RWPE2 (cell line): Measurements from ENCODE around the gene IRF2BP1.

Experiments
- ATAC-seq: fragments of 200-7000 bp; cut with Tn5 transposase; 3 replicates; pipeline ENCODE4 v1.9.1; 2021; ENCODE audit warnings: low read depth
- DNase-seq: peaks from one replicate; pipeline ENCODE4 v3.0.0-alpha.2; 2020; ENCODE audit warnings: low spot score
- H3K27ac ChIP-seq: fragments of 450-650 bp; 2 replicates; pipeline ENCODE4 v1.5.1; 2017; ENCODE audit warnings: mild to moderate bottlenecking; ENCODE audit not compliant: poor library complexity, severe bottlenecking
- H3K27me3 ChIP-seq: fragments of 250-450 bp; sonication (Bioruptor Pico); 2 replicates; pipeline ENCODE4 v1.5.1; 2021; ENCODE audit warnings: mild to moderate bottlenecking, moderate library complexity; ENCODE audit not compliant: insufficient read depth, poor library complexity, severe bottlenecking
- H3K36me3 ChIP-seq: fragments of 250-450 bp; sonication (Bioruptor Pico); 2 replicates; pipeline ENCODE4 v1.5.1; 2020; ENCODE audit warnings: low read depth, mild to moderate bottlenecking, moderate library complexity
- H3K4me1 ChIP-seq: fragments of 250-450 bp; sonication (Bioruptor Pico); 2 replicates; pipeline ENCODE4 v1.5.1; 2021; ENCODE audit warnings: mild to moderate bottlenecking, moderate library complexity; ENCODE audit not compliant: insufficient read depth, poor library complexity, severe bottlenecking
- H3K4me3 ChIP-seq: fragments of 250-450 bp; sonication (Bioruptor Pico); 2 replicates; pipeline ENCODE4 v1.5.1; 2021; ENCODE audit warnings: mild to moderate bottlenecking, moderate library complexity; ENCODE audit not compliant: severe bottlenecking
- H3K9me3 ChIP-seq: fragments of 250-450 bp; sonication (Bioruptor Pico); 2 replicates; pipeline ENCODE4 v1.5.1; 2021; ENCODE audit warnings: mild to moderate bottlenecking, moderate library complexity; ENCODE audit not compliant: severe bottlenecking
- TF ChIP-seq, protein P1 (sequence below): fragments of 450-650 bp; IDR thresholded peaks from one replicate; pipeline ENCODE4 v1.5.1; 2017; ENCODE audit warnings: mild to moderate bottlenecking, moderate library complexity; ENCODE audit not compliant: poor library complexity, severe bottlenecking

Gene IRF2BP1

DNA sequence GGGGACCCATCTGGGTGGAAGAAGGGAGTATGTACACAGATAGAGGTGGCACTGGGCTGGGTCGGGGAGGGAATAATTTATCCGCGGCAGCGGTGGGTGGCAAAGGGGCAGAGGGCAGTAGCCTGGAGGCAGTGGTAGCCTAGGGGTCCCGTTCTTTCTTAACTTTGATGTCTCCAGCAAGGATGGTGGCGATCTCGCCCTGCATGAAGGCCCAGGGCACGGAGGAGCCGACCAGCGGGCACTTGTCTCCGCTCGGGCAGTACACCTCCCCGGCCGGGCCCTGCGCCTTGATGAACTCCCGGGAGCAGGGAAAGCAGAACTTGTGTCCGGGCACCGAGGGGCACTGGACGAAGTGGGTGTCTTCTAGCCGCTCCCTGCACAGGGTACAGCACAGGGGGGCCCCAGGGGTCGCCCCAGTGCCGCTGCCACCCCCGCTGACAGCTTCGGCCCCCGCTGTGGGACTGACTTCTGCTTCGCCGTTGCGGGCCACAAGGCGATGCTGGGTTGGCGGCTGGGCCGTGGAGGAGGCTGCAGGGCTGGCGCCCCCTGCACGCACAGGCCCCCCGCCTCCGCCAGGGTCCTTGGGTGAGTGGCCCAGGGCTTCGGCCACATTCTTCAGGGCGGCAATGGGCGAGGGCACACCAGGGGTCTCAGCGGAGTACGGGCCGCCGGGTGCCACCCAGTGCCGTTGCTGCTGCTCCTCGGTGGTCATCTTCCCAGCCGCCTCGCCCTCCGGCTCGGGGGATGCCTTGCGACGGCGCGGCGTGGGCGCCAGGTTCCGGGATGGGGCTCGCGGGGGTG is 1.9 kb downstream of the IRF2BP1 start:
- DNase-seq: no peak
- H3K9me3 ChIP-seq: no peaks in the 10 kb centered on the region
- H3K4me1 ChIP-seq: peaks cover 6% of the 10 kb centered on the region
- no peak for ATAC-seq
- peaks cover 4% of the 10 kb centered on the region for H3K36me3 ChIP-seq
- H3K27ac ChIP-seq: no peak overlapping the region
- no peak overlapping the region for H3K4me3 ChIP-seq
- no peaks in the 10 kb centered on the region for H3K27me3 ChIP-seq
- TF ChIP-seq, protein P1, sequence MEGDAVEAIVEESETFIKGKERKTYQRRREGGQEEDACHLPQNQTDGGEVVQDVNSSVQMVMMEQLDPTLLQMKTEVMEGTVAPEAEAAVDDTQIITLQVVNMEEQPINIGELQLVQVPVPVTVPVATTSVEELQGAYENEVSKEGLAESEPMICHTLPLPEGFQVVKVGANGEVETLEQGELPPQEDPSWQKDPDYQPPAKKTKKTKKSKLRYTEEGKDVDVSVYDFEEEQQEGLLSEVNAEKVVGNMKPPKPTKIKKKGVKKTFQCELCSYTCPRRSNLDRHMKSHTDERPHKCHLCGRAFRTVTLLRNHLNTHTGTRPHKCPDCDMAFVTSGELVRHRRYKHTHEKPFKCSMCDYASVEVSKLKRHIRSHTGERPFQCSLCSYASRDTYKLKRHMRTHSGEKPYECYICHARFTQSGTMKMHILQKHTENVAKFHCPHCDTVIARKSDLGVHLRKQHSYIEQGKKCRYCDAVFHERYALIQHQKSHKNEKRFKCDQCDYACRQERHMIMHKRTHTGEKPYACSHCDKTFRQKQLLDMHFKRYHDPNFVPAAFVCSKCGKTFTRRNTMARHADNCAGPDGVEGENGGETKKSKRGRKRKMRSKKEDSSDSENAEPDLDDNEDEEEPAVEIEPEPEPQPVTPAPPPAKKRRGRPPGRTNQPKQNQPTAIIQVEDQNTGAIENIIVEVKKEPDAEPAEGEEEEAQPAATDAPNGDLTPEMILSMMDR: no peak

DNA sequence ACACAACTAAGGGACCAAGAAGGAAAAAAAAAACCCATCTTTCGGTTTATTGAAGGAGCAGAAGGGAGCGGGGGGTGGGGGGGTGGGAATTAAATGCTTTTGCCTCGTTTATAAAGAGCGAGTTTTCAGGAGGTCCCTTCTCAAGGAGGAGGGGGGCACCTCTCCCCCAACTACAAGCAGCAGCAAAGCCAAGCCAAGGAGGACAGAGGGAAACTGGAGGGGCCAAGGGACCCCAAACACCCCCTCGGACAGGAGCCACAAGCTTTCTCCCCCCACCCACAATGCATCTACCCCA is 2.4 kb downstream of the IRF2BP1 start:
- H3K27ac ChIP-seq: no peak overlapping the region
- H3K4me3 ChIP-seq: no peak overlapping the region
- H3K36me3 ChIP-seq: peaks cover 4% of the 10 kb centered on the region
- no peaks in the 10 kb centered on the region for H3K27me3 ChIP-seq
- H3K9me3 ChIP-seq: no peaks in the 10 kb centered on the region
- no peak for DNase-seq
- H3K4me1 ChIP-seq: peaks cover 6% of the 10 kb centered on the region
- ATAC-seq: no peak
- TF ChIP-seq, protein P1: peak; percentile 72

DNA sequence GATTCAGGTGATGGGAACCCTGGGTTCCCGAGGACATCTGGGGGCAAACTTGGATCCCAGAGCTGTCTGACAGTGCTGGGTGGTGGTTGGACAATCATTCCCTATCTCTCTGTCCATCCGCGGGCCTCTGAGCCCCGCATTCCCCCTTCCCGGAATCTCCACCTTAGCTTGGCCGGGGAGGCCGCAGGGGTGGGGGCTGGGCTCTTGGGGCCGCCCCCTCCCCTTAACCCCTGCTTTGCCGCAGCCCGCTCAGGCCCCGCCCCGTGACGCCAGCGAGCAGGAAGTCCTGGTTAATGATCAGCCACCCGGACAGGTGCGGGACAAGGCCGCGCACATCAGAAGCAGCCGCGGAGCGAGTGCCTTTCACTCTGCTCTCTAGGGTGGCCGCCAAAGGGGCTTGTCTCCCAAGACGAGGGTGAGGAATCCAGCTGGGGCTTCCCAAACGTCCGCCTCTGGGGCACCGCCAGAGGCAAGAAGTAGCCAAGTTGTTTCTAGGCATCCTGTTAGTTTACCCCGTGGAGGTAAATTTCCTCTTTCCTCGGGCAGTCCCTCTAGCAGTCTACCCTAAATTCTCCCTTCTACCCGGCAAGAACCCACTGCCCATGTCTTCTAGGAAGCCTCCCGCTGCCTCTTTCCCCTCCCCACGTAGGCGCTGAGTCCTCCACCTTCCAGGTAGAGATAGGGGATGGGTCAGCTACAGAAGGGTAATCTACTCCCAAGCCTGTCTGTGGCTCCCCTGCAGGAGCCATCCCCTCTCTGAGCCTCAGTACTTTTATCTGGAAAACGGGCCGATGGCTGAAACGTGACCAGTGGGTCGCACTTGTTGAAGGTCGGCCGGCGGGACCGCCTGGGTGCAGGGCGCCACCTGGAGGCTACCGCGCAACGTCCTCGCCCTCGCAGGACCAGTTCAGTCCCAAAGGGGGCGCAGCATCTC is 3.0 kb downstream of the IRF2BP1 start:
- TF ChIP-seq, protein P1: peak; percentile 96
- ATAC-seq (no peak), DNase-seq (no peak)
- Histone ChIP-seq H3K4me3 (peak overlapping the region; percentile 9), H3K9me3 (no peaks in the 10 kb centered on the region), H3K36me3 (peaks cover 4% of the 10 kb centered on the region), H3K4me1 (peaks cover 6% of the 10 kb centered on the region), H3K27ac (no peak overlapping the region), H3K27me3 (no peaks in the 10 kb centered on the region)

DNA sequence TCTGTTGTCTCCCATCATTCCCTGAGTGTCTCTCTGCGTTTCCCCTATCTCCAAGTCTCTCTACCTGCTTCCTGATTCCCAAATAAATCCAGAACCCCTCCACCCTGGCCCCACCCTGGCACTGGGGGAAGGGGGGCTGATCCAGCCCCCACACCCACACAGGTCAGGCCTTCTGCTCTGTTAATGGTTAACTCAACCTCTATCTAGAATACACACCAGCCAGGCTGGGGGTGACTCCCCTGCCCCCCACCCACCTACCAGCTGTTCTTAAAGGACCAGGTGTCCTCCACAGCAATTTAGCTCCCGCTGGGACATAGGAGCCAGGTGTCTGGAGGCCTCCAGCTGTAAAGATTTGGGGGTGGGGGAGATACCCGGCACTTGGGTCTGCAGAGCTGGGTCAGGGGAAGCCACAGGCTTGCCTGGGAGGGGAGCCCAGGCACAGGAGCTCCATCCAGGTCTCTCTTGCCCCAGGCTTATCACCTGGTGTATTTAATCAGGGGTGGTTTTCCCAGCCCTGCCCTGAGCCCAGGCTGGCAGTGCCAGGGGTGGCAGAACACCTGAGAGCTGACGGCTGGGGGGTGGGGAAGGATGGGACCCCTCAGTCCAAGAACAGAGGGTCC is 3.9 kb downstream of the IRF2BP1 start:
- ATAC-seq: no peak
- TF ChIP-seq, protein P1: no peak

More for the DNA sequence above, 3.9 kb downstream of the IRF2BP1 start:
- Histone ChIP-seq H3K27ac (no peak overlapping the region), H3K4me3 (no peak overlapping the region), H3K4me1 (peaks cover 6% of the 10 kb centered on the region), H3K27me3 (no peaks in the 10 kb centered on the region), H3K36me3 (peaks cover 4% of the 10 kb centered on the region), H3K9me3 (no peaks in the 10 kb centered on the region)
- DNase-seq: no peak
